Left lung (tissue), 10 donors: Measurements from ENCODE around the gene STK10. TPM values are rescaled to one million over a fixed set of nuclear protein-coding genes. Genes with fewer than 3 reads are reported as not detected.
A peak's percentile ranks its signal among the peaks of the same experiment; 100 is the strongest.

Experiments
- ATAC-seq: fragments of 200-7000 bp; cut with Tn5 transposase; one replicate; pipeline ENCODE4 v1.9.1; 2020; ENCODE audit warnings: moderate library complexity
- DNase-seq, 4 donors: peaks; one replicate each; pipeline ENCODE4 v3.0.0-alpha.2; 2013 to 2020
- H3K27ac ChIP-seq, 2 donors: fragments of 200-600 bp; sonication (generic) in 1 of 2; one replicate each; pipeline versions ENCODE4 v1.5.0 to v1.8.0; 2020 to 2021
- H3K27me3 ChIP-seq, 2 donors: fragments of 200-600 bp; sonication (generic) in 1 of 2; one replicate each; pipeline versions ENCODE4 v1.5.0 to v1.8.0; 2020 to 2021
- H3K36me3 ChIP-seq, 2 donors: fragments of 200-600 bp; sonication (generic) in 1 of 2; one replicate each; pipeline versions ENCODE4 v1.5.0 to v1.8.0; 2020 to 2021
- H3K4me1 ChIP-seq, 2 donors: fragments of 200-600 bp; one replicate each; pipeline ENCODE4 v1.8.0; 2021
- H3K4me3 ChIP-seq, 2 donors: fragments of 200-600 bp; sonication (generic) in 1 of 2; one replicate each; pipeline versions ENCODE4 v1.5.0 to v1.8.0; 2020 to 2021; ENCODE audit warnings: mild to moderate bottlenecking in 1 of 2
- H3K9me3 ChIP-seq, 2 donors: fragments of 200-600 bp; sonication (generic) in 1 of 2; one replicate each; pipeline versions ENCODE4 v1.5.0 to v1.8.0; 2020 to 2021
- intact Hi-C, 2 donors: fragments of 100-400 bp; cut with DNase I; formaldehyde crosslinking; loops; one replicate each; pipeline versions ENCODE4 v1.11.2 to v1.14.2; 2022
- polyA plus RNA-seq, 6 donors: library from polyadenylated mRNA; unstranded; fragments of 120-200 nt; gene quantifications; one replicate each; pipeline ENCODE4 v1.2.1, GENCODE V29; 2013; ENCODE audit not compliant: insufficient read length in 6 of 6
- total RNA-seq, 2 donors: library from RNA; stranded (reverse); fragmentation: NEBNext Ultra II Directional; extraction: Animal tissue kit (Norgen Biotek cat#: 25700); gene quantifications; one replicate each; pipeline ENCODE4 v1.2.1, GENCODE V29; 2021
- TF ChIP-seq, protein P1 (sequence below), 2 donors: fragments of 200-600 bp; sonication (generic) in 1 of 2; IDR thresholded peaks; one replicate each; pipeline versions ENCODE4 v1.5.0 to v1.8.0; 2021; ENCODE audit warnings: antibody characterized with exemption in 2 of 2
- donor health status: DM: no; HTN: yes; CAD: no.
- donor health status: DM: no; HTN: no; CAD: no.

STK10 gene
- total and polyA plus RNA-seq, 8 donors, result 18.6 to 83.2 (median 21.9) TPM

DNA sequence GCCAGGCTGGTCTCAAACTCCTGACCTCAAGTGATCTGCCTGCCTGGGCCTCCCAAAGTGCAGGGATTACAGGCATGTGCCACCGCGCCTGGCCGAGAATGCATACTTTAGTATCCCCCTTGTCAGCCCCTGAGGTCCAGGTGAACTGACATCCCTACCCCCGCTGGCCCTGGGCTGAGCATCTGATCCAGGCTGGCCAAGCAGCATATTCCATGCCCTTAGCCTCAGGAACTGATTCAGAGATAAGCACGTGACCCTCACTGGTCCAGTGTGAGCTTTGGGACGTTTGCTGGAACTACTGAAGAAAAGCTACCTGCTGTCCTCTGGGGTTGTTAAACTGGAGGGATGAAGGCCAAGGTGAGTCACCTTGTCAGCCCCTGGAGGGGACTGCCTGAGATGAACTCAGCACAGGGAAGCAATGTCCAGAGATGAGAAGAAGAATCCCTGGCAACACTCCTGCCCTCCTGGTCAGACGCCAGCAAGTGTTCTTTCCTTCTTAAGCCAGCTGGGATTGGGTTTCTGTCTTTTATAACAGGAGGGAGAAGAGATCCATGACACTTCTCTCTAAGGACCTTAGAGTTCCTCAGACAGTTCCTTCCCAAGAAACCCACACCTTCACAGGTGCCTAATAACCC is 122.5 kb downstream of the STK10 start:
- no peaks in the 10 kb centered on the region for H3K9me3 ChIP-seq
- H3K4me1 ChIP-seq, result peaks cover 0 to 8% of the 10 kb centered on the region in 2 donors
- H3K27ac ChIP-seq, result no peak overlapping the region
- no peak overlapping the region for H3K4me3 ChIP-seq
- no peak for ATAC-seq
- TF ChIP-seq, protein P1, sequence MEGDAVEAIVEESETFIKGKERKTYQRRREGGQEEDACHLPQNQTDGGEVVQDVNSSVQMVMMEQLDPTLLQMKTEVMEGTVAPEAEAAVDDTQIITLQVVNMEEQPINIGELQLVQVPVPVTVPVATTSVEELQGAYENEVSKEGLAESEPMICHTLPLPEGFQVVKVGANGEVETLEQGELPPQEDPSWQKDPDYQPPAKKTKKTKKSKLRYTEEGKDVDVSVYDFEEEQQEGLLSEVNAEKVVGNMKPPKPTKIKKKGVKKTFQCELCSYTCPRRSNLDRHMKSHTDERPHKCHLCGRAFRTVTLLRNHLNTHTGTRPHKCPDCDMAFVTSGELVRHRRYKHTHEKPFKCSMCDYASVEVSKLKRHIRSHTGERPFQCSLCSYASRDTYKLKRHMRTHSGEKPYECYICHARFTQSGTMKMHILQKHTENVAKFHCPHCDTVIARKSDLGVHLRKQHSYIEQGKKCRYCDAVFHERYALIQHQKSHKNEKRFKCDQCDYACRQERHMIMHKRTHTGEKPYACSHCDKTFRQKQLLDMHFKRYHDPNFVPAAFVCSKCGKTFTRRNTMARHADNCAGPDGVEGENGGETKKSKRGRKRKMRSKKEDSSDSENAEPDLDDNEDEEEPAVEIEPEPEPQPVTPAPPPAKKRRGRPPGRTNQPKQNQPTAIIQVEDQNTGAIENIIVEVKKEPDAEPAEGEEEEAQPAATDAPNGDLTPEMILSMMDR (IDR thresholded peaks at IDR 0.05), result no peak
- H3K27me3 ChIP-seq, result no peaks in the 10 kb centered on the region
- intact Hi-C loops, result no loop called here
- H3K36me3 ChIP-seq, result peaks cover 0 to 82% of the 10 kb centered on the region in 2 donors
- no peak for DNase-seq

DNA sequence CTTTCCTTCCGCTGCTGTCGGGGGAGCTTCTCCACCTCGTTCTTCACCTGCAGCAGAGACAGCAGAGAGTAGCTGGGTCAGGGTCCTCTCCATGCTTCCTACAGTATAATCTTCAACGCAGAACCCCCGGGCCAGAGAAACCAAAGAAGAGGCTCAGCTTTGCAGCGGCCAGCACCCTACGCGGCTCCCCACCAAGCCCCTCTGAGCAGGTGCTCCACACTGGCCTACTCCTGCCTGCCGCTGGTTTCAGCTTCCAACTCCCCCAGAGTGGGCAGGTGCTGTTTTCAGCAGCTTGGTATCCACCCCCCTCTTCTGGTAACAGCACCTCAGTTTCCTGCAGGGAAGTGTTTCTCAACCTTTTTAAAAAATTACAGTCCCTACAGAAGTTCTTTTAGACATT is 123.3 kb downstream of the STK10 start:
- TF ChIP-seq, protein P1 (IDR thresholded peaks at IDR 0.05), result no peak
- no peak overlapping the region for H3K27ac ChIP-seq
- peaks cover 0 to 8% of the 10 kb centered on the region in 2 donors for H3K4me1 ChIP-seq
- no peaks in the 10 kb centered on the region for H3K9me3 ChIP-seq
- H3K36me3 ChIP-seq, result peaks cover 0 to 90% of the 10 kb centered on the region in 2 donors
- no peak overlapping the region for H3K4me3 ChIP-seq
- ATAC-seq (no peak), DNase-seq (no peak)
- intact Hi-C loops, result no loop called here
- no peaks in the 10 kb centered on the region for H3K27me3 ChIP-seq

GRCh38 chr5:172064358-172064757 is 123.7 kb downstream of the STK10 start:
- DNase-seq, result no peak
- Histone ChIP-seq H3K4me3 (no peak overlapping the region), H3K9me3 (no peaks in the 10 kb centered on the region), H3K27me3 (no peaks in the 10 kb centered on the region), H3K4me1 (peaks cover 0 to 8% of the 10 kb centered on the region in 2 donors), H3K27ac (no peak overlapping the region), H3K36me3 (peaks cover 0 to 90% of the 10 kb centered on the region in 2 donors)
- no peak for ATAC-seq
- intact Hi-C loops, result no loop called here
- TF ChIP-seq, protein P1 (IDR thresholded peaks at IDR 0.05), result no peak

DNA sequence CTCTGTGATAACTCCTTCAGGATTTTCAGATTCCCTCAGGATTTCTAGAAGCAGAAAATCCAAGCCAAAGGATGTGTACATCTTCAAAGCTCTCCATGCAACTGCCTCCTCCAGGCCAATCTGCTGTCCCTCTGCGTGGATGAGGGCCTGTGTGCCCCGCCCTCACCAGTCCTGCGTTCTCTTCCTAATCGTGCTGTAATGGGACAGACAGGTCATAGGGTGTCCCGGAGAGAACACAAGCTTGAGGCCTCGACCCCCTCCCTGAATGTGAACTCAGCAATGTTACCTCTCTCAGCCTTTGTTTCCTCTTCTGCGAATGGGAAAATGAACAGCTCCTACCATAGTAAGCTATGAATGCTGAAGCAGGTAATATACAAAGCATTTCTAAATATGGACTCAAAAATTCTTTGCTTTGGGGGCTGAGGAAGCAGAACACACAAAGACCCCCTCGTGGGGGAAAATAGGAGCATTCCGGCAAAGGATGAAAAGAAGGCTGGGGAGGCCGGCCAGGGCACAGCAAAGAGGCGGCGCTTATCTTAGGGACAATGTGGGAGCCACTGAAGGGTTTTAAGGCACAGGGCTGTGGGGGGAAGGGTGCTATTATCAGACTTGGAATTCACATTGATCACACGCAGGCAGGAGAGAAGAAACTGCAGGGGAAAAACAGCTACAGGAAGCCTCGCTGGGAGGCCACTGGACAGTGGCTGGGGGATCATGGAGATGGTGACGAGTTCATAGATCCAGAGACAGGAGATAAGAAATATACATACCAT is 124.4 kb downstream of the STK10 start:
- H3K4me3 ChIP-seq, result no peak overlapping the region
- H3K9me3 ChIP-seq, result no peaks in the 10 kb centered on the region
- no peak for DNase-seq
- no peak overlapping the region for H3K27ac ChIP-seq
- ATAC-seq, result no peak
- H3K36me3 ChIP-seq, result peaks cover 0 to 97% of the 10 kb centered on the region in 2 donors
- intact Hi-C loops, result no loop called here
- no peaks in the 10 kb centered on the region for H3K27me3 ChIP-seq
- TF ChIP-seq, protein P1 (IDR thresholded peaks at IDR 0.05), result no peak
- peaks cover 0 to 8% of the 10 kb centered on the region in 2 donors for H3K4me1 ChIP-seq

DNA sequence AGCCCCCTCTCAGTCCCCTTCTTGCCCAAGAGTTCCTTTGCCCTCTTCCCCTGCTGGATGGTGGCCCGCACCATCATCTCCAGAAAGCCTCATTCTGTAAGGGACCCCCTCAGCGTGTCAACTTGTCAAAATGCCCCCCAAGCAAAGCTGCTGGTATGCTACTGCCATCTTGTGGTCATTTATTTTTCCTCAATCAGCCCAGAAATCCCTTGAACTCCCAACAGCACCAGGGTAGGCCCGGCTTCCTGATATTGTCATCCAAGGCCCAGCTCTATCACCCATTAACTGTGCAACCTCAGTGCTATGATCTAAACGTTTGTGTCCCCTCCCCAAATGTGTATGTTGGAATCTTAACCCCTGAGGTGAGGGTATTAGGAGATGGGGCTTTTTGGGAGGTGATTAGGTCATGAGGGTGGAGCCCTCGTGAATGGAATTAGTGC is 128.3 kb downstream of the STK10 start:
- H3K4me3 ChIP-seq, result no peak overlapping the region
- H3K27me3 ChIP-seq, result no peaks in the 10 kb centered on the region
- ATAC-seq (peak; percentile 39), DNase-seq (no peak)
- H3K27ac ChIP-seq, result no peak overlapping the region
- H3K9me3 ChIP-seq, result no peaks in the 10 kb centered on the region
- TF ChIP-seq, protein P1 (IDR thresholded peaks at IDR 0.05), result peak; percentile 35 to 52
- no peaks in the 10 kb centered on the region for H3K4me1 ChIP-seq
- intact Hi-C loops, result no loop called here
- peaks cover 0 to 99% of the 10 kb centered on the region in 2 donors for H3K36me3 ChIP-seq
